NCI-H1048 (cell line): Measurements from ENCODE around the gene SGSM2.

Experiments used
- DNase-seq: peaks from one replicate; lab custom pipeline; 2025; lab: John Stamatoyannopoulos, UW

The SGSM2 gene

DNA sequence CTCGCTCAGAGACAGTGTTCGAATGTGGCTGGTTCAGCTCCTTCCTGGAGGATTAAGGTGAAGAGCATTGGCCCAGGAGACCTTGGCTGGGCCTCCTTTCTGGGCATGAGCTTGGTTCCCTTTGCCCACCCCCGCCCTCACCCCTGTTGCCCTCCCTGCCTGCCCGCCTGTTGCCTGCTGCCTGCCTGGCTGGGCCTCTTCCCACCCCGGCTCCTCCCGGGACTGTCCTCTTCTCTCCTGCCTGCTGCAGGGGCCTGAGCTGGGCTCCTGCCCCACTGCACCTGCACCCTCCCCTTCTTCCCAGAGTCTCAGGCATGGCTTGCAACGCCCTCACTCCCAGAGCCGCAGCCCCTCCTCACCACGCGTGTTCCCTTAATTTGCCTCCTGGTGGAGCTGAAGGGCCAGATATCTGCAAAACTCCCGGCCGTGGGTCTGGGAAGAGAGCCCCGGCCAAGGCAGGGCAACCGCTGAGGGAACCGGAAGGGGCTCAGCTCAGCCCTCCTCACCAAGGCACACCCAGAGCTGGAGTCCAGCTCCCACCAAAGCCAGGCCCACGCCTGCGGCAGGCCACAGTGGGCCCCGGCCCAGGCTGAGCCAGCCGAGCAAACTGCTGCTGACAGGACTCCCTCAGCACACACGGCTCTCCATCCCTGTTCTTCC lies 32.4 kb downstream of the SGSM2 start:
- no peak for DNase-seq

DNA sequence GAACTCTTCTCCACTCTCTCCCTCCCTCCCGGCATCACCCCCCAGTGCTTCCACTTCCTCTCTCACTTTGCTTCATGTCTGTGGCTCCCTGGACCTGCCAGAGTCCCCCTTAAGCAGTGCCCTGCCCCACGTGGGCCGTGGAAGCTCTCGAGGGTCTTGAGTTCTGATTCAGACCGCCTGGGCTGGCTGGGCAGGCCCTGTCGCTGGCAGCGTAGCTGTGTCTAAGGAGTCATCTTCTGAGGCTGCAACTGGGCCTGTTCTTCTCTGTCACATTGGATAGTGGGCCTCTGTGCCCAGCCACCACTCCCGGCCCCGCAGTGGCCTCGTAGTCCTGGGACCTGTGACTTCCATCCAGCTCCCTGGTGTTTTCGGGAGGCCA lies 32.9 kb downstream of the SGSM2 start:
- no peak for DNase-seq

DNA sequence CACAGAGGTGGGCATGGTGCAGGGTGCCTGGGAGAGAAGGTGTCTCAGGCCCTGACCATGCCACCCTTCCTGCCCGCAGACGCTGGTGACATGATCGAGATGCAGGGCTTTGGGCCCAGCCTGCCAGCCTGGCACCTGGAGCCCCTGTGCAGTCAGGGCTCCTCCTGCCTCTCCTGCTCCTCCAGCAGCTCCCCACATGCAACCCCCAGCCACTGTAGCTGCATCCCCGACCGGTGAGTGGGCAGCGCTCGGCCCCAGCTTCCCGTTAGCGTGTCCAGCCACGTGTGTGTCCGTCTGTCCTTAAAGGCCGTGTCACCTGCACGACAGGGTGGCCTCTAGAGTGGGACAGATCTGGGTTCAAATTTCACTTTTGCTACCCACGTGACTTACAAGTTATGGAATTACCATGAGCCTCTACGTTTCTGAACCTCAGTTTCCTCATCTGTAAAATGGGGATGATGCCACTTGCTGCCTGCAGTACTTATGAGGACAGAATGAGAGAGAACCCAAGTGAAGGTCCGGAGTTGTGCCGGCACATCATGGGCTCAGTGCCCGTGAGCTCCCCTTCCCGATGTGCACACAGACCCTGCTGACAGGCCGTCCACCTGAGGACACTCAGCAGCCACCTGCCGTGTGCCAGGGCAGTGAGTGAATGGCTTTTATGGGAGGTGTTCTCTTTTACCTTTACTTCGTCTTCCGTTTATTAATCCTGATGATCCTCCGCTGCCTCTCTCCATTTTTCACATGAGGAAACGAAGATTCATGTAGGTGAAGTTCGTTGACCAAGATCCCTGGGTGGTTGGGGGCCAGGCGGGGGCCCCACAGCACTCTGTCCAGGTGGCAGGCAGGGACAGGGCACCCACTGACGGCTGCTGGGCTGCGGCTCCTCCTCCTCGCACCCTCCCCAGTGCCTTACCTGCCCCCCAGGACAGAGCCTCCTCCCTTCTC lies 34.2 kb downstream of the SGSM2 start:
- DNase-seq: no peak

DNA sequence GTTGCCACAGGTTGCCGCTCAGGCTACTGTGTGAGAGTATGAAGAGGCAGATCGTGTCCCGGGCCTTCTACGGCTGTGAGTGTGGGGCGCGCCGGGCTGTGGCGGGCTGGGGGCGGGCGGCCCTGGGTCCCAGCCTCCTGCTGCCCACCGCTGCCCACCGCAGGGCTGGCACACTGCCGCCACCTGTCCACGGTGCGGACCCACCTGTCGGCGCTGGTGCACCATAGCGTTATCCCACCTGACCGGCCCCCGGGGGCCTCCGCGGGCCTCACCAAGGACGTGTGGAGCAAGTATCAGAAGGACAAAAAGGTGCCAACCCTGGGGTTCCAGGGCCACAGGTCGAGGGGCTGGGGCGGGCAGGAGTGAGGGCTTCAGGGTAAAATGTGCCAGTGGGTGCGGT lies 34.9 kb downstream of the SGSM2 start:
- no peak for DNase-seq

DNA sequence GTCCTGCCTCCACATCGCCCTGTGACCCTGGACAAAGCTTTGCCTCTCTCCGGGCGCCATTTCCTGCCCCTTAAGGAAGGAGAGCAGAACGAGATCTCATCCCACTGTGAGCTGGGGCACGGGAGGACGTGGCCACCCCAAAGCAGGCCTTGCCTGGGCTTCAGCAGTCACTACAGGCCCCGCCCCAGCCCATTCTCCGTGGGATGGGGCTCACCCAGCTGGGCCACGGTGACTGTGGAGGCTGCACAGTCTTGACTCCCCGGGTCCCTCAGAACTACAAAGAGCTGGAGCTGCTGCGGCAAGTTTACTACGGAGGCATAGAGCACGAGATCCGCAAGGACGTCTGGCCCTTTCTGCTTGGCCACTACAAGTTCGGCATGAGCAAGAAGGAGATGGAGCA lies 35.4 kb downstream of the SGSM2 start:
- DNase-seq: no peak

DNA sequence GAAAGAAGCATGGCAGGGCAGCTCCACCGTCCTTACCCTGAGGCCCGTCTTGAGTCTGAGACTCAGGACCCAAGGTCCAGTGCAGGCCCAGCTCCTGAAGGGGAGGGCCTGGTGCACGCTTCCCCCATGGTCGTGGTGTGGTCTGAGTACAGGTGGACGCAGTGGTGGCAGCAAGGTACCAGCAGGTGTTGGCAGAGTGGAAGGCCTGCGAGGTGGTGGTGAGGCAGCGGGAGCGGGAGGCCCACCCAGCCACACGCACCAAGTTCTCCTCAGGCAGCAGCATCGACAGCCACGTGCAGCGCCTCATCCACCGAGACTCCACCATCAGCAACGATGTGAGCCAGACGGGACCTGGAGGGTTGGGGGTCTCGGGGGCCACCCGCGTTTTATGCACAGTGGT lies 35.9 kb downstream of the SGSM2 start:
- no peak for DNase-seq

DNA sequence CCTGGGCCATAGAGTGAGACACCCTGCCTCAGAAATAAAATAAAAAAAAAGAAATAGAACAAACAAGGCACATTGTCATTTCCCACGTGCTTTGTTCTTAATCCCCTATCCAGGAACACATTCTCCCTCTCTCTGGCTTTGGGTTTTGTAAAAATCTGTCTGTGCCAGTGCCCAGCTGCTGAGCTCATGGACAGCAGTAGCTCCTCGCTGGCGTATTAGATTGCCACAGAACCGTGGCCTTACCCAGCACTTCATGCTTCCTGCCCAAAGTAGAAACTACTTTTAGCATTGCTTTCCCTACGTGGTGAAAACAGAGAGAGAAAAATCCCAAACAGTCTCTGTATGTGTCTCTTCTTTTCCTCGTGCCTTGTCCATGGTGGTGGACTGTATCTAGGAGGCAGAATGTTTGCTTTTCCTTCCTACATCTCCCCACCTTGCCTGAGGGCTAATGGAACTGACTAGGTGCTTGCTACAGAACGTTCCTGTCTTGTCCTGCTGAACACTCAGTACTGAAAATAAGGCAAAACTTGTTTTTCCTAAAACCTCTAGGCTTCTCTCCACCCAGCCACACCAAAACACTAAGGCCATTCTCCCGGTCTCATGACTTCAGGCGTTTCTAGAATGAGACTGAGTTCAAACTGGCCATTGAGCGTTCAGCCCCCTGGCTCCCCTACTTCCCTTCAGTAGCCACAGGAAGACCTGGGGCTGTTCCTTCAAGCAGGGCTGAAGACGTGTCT lies 37.4 kb downstream of the SGSM2 start:
- no peak for DNase-seq

DNA sequence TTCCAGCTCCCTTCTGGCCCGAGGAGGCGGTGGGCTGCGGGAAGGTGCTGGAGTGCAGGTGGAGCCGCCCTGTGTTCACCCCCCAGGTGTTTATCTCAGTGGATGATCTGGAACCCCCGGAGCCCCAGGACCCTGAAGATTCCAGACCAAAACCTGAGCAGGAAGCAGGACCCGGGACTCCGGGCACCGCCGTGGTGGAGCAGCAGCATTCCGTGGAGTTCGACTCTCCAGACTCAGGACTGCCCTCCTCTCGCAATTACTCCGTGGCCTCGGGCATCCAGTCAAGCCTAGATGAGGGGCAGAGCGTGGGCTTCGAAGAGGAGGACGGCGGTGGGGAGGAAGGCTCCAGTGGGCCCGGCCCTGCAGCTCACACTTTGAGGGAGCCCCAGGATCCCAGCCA lies 38.1 kb downstream of the SGSM2 start:
- no peak for DNase-seq

DNA sequence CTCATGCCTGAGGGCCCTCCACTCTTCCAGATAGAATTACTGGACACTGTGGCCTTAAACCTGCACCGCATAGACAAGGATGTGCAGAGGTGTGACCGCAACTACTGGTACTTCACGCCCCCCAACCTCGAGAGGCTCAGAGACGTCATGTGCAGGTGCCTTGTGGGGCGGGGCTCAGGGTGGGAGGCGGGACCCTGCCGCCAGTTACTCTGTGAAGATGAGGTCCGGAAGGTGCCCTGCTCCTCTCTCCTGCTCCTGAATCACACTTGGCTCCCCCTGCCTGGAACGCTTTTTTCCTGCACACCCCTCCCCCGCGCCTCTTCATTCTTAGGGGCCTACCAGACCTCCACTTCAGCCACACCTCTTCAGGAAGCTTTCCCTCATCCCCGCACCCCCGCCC lies 38.8 kb downstream of the SGSM2 start:
- DNase-seq: no peak

DNA sequence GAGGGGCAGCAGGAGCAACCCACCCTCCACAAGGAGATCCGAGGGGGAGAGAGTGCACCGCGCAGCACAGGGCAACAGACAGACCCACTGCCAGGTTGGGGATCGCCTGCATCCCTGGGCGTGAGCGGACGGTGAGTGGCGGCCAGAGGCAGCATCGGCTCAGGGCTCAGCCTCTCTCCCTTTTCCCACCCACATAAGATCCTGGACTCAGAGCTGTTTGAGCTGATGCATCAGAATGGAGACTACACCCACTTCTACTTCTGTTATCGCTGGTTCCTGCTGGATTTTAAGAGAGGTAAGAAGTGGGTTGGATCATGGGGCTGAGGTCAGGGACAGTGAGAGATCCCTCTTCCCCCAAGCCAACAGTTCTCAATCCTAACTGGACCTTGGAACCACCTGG lies 40.4 kb downstream of the SGSM2 start:
- DNase-seq: no peak

DNA sequence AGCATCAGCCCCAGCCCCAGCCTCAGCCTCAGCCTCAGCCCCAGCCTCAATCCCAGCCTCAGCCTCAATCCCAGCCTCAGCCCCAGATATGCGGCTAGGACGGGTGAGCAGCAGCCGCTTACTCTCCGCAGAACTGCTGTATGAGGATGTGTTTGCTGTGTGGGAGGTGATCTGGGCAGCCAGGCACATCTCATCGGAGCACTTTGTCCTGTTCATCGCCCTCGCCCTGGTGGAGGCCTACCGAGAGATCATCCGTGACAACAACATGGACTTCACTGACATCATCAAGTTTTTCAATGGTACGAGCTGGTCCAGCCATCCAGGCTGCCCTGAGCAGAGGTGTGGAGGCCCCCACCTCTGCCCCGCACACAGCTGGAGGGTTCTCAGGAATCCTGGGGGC lies 41.6 kb downstream of the SGSM2 start:
- DNase-seq: no peak

DNA sequence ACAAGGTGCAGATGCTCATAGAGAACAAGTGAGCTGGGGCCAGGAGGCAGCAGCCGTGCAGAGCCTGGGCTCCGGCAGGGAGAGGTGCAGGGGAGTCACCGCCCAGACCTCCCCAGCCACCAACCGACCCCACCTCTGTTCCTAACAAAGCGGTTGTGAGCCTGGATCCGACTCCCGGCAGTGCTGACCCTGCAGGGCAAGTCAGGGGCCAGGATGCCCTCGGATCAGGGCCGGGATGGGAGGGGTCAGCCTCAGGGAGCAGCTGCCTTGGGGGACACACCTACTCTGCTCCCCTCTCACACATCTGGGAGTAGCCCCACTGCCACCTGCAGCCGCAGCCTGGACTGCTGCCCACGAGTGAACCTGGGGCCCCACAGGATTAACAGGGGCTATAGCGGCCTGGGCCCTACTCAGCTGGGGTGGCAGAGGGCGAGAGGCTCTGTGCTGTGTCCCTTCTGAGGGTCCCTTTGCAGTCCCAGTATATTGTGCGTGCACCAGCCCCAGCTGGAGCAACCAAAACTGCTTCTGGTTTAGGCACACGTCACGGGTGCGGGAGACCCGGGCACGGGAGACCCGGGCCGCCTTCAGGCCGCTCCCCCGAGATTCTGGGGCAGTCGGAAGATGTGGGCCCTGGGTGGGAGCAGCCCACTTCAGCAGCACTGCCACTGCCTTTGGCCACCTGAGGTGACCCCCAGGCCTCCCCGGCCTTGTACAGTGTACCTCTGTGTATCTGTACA lies 42.4 kb downstream of the SGSM2 start:
- DNase-seq: no peak

DNA sequence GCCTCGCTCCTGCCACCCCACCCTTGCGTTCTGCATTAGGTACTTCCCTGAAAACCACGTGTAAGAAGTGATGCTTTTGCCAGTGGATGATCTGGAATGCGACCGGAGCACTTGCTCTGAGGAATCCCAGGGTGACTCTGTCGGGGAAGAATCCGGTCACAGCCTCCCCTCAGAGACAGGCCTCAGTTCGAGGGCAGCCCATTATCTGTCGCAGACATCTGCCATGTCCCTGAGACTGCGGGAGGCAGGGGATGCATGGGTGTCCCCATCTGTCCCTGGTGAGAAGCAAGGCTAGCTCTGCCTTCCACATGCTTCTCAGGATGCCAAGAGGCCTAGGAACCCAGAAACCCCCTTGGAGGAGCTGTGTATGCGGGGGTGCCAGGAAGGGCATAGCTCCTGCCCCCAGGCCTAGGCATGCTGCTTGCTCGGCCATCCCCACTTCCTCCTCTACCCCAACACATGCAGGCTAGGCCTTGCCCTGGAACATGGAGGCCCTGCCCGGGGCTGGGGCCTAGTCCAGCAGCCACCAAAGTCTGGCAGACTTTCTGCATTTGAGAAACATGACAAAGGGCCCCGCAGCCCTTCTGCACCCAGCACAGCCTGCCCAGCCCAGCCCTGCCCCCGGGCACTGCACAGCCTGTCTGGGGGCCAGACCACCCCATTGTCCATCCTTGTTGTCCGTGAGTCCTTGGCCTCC lies 43.1 kb downstream of the SGSM2 start:
- no peak for DNase-seq

DNA sequence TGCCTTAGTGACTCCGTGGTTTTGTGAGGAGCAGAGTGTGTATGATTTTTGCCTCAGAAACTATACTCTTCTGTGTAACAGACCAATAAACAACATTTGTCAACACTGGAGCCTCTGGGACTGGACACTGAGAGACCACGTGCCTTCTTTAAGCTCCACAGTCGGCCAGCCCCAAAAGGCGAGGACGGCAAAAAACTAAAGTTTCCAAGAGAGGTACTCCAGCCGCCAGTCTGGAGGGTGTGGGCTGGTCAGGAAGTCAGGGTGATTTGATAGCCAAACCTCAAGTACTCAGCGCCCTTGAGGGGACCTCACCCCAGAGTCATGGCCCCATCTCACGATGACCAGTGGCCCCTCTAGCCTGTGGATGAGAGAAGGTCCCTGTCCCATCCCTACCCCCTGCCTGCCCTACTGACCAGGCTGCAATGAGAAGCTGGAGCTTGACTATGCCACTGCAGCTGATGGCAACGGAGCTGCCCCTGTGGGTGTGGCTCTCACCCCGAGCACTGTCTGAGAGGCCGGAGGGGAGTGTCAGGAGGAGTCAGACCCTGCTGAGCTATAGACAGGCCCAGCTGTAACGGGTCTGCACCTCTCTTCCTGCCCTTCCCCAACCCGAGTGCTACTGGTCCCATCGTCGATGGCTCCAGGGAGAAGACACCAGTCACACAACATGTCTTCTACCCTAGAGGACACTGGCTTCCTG lies 43.8 kb downstream of the SGSM2 start:
- no peak for DNase-seq

DNA sequence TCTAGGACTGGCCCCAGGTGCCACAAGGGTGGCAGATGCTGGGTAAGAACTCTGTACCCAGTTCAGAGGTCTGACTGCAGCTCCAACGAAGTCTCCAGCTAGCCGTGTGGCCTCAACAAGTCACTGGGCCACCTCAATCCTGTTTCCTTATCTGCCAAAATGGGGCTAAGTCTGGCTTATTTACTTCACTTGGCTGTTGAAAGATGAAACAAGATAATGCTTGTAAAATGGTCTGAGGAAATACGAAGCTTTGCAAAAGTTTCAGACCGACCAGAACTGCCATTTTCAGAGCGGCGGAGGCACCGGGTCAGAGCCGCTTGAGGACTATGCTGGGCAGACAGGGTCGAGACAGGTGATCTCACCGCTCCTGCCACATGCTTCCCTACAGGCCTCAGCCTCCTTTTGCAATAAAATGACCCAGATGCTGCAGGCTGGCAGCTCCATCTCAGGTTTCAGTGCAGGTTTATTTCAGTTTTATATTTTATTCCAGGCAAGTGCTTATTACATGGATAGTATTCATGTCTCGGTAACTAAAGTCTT lies 46.4 kb downstream of the SGSM2 start:
- no peak for DNase-seq

DNA sequence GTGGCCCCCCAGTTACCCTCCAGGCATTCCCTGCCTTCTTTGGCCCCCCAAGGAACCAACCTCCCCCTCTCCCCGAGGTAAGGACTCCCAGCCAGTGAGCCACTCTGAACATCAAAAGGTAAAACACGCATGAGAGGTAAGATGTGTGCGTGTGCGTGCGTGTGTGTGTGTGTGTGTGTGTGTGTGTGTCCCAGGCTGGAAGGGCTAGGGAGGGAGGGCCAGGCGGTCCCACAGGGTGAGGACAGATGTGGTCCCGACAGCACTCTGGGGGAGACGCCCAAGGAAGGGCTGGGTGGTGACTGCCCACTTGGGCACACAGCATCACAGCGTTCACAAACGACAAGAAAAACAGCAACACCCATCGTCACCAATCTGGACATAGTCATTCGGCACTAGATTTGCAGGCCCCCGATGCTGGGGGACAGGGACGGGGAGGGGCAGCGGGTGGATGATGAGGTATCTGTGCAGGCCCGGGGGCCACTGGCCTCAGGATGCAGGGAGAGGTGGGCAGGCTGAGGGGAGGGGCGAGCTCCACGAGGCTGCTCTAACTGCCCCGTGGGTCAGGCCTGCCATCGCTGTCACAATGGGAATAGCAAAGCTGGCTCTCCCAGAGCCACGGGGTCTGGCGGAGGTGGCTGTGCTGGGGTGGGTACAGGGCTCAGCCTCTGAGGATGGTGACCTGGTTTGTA lies 47.3 kb downstream of the SGSM2 start:
- DNase-seq: no peak

DNA sequence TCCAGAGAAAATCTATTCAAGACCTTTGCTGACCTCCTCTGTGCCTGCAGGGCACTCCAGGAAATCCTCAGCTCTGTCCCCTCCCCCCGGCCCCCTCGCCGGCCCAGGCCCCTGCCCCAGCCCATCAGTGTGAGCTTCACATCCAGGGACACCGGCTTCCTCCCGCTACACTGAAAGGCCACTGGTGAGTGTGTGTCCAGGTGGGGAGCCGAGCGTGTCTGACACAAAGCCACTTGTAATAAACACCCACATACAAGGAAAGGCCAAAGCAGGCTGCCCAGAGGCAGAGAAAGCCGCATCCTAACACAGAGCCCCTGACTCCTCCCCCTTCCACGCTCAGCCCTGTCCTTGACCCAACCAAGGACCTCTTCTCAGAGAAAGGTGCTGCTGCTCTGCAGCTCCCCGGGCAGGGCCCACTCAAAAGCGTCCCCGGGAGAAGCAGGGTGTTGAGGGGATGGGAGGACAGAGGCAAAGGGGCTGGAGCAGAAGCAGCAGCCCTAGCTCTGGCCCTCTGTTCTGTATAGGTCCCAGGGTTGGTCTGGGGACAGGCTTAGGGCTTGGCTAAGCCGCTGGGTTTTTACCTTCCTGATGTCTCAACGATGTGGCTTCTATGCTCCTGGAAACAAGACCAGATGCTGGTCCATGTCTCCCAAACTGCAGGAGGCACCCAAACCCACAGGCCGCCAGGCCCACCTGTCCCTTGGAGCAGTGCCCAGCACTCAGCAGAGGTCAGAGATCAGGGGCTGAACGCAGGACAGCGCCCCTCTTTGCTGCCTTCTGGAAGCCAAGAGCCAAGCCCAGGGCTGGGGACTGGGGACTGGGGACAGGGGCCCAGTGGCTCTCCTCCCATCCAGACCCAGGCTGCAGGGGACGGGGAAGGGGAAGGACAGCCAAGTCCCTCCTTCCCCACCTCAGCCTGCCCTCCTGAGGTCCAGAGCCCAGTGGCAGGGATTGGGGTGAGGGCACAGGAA lies 48.2 kb downstream of the SGSM2 start:
- no peak for DNase-seq

DNA sequence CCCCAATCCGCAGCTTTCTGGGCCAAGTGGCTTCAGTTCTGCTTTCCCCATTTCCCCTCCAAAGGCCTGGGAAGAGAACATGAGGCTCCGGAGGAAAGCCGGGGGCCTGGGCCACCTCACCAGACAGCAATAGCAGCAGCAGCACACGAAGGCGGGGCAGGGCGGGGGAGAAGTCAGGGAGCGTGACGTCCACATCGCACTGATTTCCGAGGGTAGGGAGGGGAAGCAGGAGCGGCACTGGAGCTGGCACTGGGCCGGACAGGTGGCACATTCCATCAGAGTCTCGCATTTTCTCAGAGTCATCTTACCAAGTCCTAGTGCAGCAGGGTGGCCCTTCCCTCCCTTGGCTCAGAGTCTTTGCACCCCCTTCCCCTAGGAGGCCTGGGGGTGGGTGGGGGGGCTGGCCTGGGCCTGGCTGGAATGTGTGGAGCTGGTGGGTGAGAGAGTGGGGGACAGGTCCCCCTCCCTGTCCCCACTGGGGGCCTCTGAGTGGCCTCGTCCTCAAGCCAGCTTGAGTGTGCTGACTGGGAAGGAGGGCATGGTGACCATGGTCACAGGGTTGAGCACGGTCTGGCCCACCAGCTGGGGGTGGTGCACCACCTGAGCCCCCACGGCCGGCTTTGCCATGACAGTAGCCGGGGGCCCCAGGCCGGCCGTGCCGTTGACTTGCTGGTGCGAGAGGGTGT lies 49.2 kb downstream of the SGSM2 start:
- DNase-seq: no peak
